ENCODE results near the gene NUTM2F. TPM values are rescaled to one million over a fixed set of nuclear protein-coding genes. Genes with fewer than 3 reads are reported as not detected.
"Not testable (repeated sequence)": the region's sequence is repeated elsewhere in the genome, so short reads cannot be mapped to it uniquely, and the experiment has no call there.

Gene NUTM2F
- total RNA-seq, 1 donor from 2014 or later, result not detected

DNA sequence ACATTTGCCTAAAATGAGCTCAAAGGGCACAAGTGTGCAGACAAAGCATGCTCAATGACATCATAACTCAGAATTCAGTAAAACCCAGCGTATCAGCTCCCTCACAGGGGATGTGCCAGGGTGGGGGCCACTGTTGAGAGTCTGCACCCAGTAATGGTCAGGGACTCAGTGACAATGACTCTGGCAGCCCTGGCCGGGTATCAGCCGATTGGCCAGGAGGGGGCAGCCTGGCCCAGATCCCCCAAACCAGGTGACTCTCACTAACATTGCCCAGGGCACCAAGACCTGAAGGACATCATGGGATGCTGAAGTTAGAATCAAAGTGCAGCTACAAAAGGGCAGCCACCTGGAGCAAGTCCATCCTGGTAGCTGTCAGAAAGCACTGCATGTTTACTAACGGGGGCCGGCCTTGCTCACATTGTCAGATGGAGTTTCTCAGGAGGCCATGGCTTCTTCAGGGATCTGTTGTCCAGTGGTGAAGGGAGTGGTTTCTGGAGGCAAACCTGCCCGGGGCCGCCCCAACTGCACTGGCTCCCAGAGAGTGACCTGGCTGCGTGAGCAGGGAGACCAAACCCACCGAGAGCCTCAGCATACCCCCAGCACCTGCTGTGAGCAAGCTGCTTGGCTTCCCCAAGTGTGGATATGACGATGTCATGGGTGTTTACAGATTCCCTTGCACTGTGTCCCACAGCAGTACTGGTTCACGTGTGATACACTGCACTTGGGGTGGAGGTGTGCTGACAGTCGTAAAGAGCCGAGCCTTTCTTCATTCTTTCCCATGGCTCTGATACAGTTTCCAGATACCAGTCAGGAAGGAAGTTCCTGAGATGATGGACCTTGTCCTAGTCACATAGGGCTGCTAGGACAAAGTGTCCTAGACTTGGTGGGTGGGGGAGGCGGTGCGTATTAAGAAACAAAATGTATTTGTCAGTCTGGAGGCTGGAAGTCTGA is 13.1 kb downstream of the NUTM2F start:
- not testable (repeated sequence) for DNase-seq (ENCODE audit: low read depth, low spot score)

DNA sequence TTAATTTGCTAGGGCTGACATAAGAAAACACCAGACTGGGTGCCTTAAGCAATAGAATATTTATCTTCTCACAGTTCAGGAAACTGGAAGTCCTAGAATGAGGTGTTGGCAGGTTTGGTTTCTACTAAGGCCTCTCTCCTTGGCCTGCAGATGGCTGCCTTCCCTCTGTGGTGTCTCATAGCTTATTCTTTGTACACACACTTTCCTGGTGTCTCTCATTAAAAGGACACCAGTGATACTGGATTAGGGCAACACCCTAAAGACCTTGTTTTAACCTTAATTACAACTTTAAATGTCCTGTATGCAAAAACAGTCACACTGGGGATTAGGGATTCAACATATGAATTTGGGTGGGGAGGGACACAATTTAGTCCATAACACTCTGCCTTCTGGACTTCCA is 25.1 kb downstream of the NUTM2F start:
- DNase-seq (ENCODE audit: low read depth, low spot score), result no peak

DNA sequence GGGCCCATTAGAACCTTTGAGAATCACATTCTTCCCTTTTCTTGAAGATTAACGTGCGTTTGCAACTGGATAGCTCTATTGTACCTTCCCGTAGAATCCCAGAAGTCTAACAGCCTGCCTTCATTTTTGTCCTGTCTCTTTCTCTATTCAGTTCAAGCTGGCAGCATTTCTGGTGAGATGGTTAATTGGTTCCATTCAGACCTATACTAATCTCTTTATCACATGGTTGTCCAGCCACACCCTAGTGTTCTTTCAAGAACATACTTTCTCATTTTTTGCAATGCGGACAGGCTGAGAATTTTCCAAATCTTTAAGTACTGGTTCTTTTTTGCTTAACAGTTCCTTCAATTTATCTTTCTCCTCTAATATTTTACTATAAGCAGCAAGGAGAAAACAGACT is 26.0 kb downstream of the NUTM2F start:
- no peak for DNase-seq (ENCODE audit: low read depth, low spot score)

DNA sequence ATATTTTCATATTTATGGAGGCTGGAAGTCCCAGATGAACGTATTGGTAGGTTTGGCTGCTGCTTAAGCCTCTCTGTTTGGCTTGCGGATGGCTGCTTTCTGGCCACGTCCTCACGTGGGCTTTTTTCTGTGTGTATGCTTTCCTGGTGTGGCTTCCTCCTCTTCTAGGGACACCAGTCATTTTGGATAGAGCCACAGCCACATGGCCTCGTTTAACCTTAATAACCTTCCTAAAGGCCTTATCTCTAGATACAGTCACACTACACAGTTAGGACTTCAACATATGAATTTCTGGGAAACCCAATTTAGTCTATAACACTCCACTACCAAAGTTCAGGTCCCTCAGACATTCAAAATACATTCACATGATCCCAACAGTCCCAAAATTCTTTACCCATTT is 26.9 kb downstream of the NUTM2F start:
- no peak for DNase-seq (ENCODE audit: low read depth, low spot score)

GRCh38 chr9:94300470-94301301 is 27.8 kb downstream of the NUTM2F start:
- DNase-seq (ENCODE audit: low read depth, low spot score), result no peak

- no peak for DNase-seq (ENCODE audit: low read depth, low spot score)
Measured at GRCh38 chr9:94298949-94299599, 29.4 kb downstream of the NUTM2F start.

- DNase-seq (ENCODE audit: low read depth, low spot score), result no peak
Measured at GRCh38 chr9:94289691-94290090, 38.8 kb downstream of the NUTM2F start.

DNA sequence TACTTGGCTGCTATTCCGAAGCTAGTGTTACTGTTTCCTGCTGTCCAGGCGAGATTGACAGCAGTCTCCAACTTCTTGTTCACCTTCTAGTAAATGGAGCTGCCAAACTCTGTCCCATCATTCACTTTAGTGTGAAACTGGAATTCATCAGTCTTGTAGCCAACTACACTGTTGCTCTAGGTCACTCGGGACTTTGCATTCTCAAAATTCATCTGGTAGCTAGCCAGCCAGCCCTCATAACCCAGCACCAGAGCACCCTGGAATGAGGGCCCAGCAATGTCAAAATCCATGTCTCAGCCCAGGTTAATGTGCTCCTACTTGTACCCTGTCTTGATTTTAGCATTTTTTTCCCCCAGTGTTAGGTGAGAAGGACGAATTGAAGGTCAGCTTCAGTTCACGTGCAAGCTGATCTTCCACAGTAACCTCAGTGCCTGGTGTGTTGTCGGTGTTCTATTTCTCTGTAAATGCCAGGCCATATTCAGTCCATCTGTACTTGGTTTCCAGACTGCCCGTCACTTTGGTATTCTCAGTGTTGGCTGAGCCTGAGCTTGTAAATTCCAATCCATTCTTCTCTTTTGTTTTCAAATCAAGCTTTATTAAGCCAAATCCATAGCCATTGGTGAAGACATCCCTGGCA is 40.4 kb downstream of the NUTM2F start:
- DNase-seq (ENCODE audit: low read depth, low spot score), result no peak

- no peak for DNase-seq (ENCODE audit: low read depth, low spot score)
Measured at GRCh38 chr9:94286116-94286515, 42.3 kb downstream of the NUTM2F start.

DNA sequence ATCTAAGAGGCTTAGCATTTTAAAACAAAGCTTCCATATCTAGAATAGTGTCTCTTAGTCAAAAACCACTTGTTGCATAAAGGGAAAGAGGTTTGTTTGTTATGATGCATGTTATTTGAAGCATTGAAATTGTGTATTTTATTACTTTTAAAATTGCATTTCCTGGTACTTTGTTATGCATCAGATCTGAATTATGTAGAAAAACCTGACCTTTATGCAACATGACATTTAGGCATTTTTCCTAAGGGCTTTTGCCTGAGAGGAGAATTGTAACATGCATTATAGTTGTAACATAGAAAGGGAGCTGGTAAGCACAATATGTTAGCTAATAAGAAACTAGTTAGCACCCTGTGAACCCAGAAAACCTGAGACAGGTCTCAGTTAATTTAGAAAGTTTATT is 47.3 kb downstream of the NUTM2F start:
- no peak for DNase-seq (ENCODE audit: low read depth, low spot score)

DNA sequence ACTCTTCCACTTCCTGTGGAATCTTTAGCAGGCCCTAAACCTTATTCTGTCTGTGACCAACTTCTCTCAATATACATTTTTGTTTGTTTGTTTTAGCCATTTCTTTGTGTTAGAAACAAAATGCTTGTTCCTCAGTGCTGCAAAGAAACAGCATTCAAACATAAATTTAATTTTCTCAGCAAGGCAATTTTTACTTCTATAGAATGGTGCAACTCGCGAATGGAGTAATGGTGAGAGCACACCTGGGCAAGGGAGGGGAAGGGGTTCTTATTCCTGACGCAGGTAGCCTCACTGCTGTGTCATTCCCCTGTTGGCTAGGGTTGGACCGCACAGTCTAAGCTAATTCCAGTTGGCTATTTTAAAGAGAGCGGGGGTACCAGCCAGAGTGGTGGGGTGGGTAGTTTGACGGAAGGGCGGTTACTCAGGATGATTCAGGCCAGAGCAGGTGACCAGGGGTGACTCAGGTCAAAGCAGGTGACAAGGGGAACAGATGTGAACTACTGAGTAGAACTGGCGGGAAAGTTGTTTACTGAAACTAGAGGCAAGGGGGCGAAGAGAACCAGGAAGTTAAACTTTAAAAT is 47.9 kb downstream of the NUTM2F start:
- DNase-seq (ENCODE audit: low read depth, low spot score), result no peak

- no peak for DNase-seq (ENCODE audit: low read depth, low spot score)
Measured at GRCh38 chr9:94277885-94278536, 50.4 kb downstream of the NUTM2F start.

DNA sequence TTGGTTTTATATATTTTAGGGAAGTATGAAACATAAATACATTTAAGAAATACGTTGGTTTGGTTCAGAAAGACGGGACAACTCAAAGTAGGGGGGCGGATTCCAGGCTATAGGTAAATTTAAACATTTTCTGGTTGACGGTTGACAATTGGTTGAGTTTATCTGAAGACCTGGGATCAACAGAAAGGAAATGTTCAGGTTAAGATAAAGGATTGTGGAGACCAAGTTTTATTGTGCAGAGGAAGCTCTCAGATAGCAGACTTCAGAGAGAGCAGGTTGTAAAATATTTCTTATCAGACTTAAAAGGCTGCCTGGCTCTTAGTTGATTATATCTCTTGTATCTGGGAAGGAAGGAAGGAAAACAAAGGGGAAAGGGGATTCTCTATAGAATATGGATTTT is 51.4 kb downstream of the NUTM2F start:
- not testable (repeated sequence) for DNase-seq (ENCODE audit: low read depth, low spot score)

- no peak for DNase-seq (ENCODE audit: low read depth, low spot score)
Measured at GRCh38 chr9:94270009-94270408, 58.4 kb downstream of the NUTM2F start.

DNA sequence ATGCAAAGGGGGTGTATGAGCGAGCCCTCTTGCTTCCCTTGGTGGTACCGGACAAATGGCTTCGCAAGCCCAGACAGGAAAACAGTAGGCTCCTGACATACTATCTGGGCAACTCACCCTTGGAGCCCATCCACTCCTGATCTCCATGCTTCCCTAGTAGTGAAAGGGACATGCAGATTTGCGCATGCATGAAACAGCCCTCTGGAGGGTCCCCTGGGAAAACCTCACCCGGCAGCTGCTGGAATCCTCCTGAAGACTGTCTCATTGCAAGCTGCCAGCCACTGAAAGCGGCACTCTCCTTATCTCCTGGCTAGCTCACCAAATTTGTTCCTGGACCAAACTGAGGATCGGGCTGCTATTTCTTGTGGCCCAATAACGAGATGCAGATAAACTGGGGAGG is 59.2 kb downstream of the NUTM2F start:
- no peak for DNase-seq (ENCODE audit: low read depth, low spot score)

Other genes starting within 250 kb of the NUTM2F start
- gene PTPDC1, start 244.2 kb downstream of the NUTM2F start, total RNA-seq, result 8.3 and 8.8 TPM in 2 replicates
- 3.7 and 3.8 TPM in 2 replicates for gene ZNF169, start 69.3 kb downstream of the NUTM2F start, total RNA-seq
- under 0.01 TPM in 1 of 2 replicates, not detected in the other for gene PCAT7, start 226.4 kb upstream of the NUTM2F start, total RNA-seq